GM18858 (cell line): ENCODE measurements around the gene CFAP97D1.

Source experiments
- ATAC-seq: cut with Tn5 transposase; IDR thresholded peaks from one replicate; pipeline ENCODE4 v1.9.1; 2021; ENCODE audit not compliant: unreplicated experiment

The CFAP97D1 gene

DNA sequence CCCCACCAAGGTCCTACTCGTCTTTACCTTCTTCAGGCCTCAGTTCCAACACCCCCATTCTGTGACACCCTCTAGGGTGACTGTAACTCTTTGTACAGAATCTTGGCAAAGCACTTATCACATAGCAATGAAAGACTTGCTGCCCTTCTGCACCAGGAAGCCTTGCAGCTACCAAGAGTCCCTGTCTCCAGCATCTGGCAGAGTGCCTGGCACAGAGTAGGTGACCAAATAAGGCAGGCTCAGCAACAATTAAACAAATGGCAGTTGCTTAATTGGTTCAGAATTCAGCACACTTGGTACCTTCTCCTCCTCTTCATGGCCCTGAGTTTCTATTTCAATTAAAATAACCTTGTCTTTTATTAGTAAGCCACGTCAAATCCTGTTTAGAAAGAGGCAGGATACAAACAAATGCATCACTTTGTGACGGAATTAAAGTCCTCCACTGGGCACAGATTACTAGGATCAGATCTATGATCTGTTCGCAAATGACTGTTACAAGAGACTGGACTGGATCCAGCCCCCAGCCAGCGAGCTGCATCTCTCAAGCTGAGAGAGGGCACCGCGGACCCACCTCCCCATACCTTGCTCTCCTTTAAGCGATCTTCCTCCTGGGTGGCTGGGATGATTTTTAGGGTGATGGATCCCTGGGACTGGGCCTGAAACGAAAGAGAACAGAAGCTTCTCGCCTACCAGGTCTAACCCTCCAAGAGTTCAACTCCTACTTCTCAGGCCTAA lies 43.3 kb downstream of the CFAP97D1 start:
- ATAC-seq: no peak

DNA sequence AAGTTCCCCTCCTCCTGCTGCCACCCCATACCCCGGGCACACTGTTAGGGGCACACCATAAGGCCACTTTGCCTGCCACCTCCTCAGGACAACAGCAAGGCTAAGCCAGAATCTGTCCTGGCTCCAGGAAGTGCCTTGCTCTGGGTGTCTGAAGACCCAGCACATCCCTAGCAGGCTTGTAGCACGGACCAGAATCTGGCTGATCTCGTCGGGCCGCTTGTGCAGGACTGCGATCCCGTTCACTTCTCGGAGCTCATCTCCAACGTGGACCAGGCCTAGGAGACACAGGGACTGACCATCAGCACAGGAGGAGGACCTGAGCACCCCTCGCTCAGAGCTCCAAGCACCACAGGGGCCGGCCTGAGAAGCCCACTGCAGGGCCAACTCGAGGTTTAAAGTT lies 45.3 kb downstream of the CFAP97D1 start:
- ATAC-seq: no peak

DNA sequence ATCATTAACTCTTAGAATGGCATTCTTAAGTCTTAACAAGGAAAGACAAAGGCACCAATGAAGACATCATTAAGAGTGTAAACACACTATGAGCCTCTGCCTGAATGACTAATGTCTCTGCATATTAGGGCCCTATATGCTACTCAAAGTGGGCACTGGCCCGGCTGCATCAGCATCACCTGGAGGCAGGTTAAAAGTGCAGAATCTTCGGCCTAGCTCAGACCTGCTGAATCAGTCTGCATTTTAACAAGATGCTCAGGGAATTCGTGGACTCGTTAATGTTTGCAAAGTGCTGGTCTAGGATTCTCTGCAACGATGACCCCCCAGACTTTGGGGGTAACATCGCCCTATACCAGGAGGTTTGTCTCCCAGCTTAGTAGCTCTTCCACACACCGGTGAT lies 46.0 kb downstream of the CFAP97D1 start:
- no peak for ATAC-seq

DNA sequence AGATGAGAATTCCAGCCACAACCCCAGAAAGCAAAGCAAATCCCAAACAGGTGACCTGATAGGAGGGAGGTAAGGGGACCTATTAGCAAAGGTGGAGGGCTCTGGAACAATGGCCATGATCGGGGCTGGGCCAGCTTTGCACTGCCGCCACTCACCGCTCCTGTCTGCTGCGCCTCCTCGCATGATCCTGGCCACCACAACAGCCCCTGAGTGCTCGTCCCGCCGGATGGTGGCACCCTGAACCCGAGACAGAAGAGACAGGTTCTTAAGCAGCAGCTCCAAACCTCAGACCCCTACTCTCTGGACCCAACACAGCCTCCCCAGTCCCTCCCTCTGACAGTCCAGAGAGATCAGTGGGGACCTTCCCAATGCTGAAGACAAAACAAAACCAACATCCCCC lies 47.4 kb downstream of the CFAP97D1 start:
- ATAC-seq: no peak

DNA sequence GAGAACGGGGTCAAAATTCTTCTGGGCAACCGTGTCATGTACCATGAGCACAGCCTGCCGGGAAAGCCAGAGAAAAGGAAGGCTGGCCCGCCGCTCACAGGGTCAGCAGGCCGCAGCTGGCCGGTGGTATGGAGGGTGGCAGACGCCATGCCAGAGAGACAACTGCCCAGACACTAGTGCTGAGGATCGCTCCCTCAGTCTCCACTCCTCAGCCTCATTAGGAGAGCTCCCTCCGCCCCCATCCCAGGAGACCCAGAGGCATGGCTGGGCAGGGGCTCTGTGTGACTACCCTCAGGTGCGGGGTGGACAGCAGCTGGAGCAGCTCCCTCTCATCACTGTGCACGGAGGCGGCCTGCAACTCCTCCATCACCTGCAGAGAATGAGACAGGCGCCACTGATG lies 49.5 kb downstream of the CFAP97D1 start:
- ATAC-seq: no peak

DNA sequence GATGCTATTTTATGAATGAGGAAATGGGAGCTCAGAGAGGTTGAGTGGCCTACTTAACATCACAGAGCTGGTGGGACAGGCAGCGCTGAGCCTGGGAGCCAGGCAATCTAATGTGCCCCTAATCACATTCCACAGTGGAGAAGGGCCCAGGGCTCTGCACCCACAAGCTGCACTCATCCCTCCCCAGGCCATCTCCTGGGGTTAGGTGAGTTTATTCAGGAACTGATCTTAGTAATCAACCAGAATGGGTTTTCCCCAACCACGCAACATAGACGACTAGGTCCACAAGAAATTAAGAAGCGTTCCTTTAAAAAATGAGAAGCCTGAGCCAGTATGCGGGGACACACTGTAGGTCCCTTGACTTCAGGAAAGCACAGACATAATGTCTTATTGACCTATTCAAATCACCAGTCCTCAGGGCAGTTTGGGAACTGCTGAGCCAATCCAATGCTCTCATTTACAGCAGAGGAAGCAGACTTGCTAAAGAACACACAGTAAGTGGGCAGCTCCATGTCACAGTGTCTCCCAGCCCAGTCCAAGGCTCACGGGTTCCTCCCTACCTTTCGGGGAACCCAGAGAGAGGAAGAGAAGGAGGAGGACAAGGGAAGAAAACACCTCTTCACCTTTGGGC lies 50.4 kb downstream of the CFAP97D1 start:
- no peak for ATAC-seq

DNA sequence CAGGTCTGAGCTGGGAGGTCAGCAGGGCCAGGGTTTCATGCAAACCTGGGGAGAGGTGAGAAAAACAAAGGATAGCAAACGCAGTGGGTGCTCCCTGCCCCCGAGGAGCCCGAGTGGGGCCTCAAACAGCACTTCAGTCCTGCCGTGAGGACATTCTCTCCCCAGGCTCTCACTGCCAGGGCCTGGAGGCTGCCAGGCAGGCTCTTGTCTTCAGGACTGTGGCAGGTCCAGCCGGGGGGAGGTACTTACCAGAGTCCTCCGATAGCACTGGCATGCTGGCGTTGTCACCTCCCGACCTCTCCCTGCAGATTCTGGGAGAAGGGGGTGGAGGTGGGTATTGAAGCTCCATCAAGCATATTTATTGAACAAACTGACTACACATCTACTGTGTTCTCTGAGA lies 51.4 kb downstream of the CFAP97D1 start:
- ATAC-seq: no peak

DNA sequence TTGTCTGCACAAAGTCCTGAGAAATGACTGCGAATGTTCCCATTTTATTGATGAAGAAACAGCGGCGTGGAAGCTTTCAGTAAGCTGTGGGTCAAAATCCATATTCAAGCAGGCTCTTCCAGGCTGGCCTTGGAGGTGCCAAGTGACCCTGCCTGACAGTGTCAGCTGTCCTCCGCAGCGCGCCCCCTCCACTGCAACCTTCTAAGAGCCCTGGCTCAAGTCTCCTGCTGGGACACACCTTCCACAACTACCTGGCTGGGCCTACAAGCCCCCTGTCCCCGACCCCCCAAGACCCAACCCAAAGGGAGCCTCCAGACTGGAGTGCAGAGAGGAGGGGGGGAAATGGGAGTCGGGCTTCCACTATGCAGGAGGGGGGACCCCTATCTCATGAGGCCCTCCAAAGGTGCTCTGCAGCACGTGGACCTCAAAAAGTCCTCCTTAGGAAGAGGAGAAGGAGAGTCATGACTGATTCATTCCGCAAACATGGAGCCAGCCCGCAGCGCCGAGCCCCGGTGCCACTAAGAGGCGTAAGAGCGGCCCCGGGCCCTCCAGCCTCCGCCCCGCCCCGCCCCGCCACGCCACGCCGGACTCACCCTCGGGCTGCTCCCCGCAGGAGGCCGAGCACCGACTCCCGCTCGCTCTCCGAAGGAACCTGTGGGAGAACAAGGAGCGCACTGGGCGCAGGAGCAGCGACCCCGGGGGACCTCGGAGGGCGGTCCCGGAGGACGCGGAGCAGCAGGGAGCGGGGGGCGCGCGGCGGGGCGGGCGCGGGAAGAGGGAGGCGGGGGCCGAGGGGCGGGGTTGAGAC lies 52.1 kb downstream of the CFAP97D1 start:
- ATAC-seq: no peak

DNA sequence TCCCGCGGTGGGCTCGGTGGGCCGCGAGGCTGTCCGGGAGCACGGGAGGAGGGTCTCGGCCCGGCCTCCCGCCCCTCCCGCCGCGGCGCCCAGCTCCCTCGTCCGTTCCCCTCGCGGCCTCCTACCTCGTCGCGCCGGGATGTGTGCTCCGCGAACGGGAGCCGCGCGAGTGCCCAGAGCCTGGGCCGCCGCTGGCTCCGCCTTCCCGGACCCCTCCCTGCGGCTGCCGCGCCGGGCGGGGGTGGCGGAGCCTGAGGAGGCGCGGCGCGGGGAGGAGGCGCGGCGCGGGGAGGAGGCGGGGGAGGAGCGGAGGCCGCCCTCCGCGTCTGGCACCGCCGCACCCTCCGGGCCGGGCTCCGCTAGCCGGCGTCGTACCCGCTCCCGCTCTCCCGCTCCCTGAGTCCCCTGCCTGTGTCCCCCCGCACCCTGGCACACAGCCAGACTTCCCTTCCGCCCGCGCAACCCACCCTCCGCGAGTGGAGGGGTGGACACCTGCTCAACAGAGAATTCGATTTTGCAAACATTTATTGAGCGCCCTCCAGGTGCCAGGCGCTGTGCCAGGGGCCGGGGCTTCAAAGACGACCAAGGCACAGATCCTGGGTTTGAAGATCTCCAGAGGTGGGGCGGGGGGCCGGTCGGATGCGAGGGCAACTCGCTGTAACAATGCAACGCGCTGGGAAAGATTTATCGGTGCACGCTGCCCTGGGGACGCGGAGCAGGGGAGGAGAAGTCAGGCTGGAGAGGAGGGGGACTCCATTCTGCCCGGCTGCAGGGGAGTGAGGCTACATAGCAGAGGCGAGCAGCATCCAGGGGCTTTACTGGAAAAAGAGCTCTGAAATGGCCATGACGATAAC lies 53.0 kb downstream of the CFAP97D1 start, which contains the start of gene MPP3:
Gene MPP3, minus strand, starts transcription at position 171 of the 854 bp plus-strand sequence. CDS start 1,240 bp downstream, outside the sequence.
- no peak for ATAC-seq

DNA sequence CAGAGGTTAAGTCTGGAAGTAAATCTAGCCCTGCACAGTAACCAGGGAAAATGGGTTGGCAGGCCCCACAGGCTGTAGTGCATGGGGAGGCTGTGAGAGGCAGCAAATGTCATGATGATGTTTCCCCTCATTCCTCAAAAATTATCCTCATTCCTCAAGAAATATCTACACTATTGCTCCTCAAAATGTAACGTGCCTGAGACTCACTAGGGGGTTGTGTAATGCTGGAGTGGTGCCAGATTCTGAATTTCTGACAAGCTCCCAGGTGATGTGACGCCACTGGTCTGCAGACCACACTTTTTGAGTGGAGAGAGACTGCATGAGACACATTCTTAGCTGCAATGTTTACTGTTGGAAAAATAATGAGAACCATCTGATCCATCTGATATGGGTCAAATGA lies 53.9 kb downstream of the CFAP97D1 start:
- ATAC-seq: no peak
